Measurements from ENCODE around the gene CORO1C.

GRCh38 chr12:108616359-108616758 lies 115.0 kb downstream of the CORO1C start:
- TF ChIP-seq CTCF (IDR thresholded peaks at IDR 0.05; ENCODE audit: poor library complexity, severe bottlenecking) (no peak), POLR2AphosphoS5 (IDR thresholded peaks at IDR 0.05) (no peak), TAF1 (IDR thresholded peaks at IDR 0.05; ENCODE audit: low read depth) (no peak), EZH2 (IDR thresholded peaks at IDR 0.05; ENCODE audit: borderline replicate concordance, insufficient read depth, low read length, poor library complexity, severe bottlenecking) (no peak), EP300 (conservative IDR thresholded peaks at IDR 0.05; ENCODE audit: poor library complexity, severe bottlenecking) (no peak)
